ENCODE results near the gene OR51E2.

OR51E2 gene

GRCh38 chr11:4684631-4685285 lies 12.9 kb downstream of the OR51E2 start:
- no peak for DNase-seq (ENCODE audit: insufficient read length)
- TF ChIP-seq TAF1 (IDR thresholded peaks at IDR 0.05; ENCODE audit: borderline replicate concordance, low read depth, low read length) (no peak), POLR2A (IDR thresholded peaks at IDR 0.05; ENCODE audit: low read depth, low read length) (no peak), POLR2AphosphoS5 (IDR thresholded peaks at IDR 0.05; ENCODE audit: low read depth, low read length) (no peak)
- FAIRE-seq, result no peak

- no peak for DNase-seq (ENCODE audit: insufficient read length)
- no peak for FAIRE-seq
Observed at GRCh38 chr11:4682623-4683419, 14.8 kb downstream of the OR51E2 start.

GRCh38 chr11:4680341-4680740 lies 17.3 kb downstream of the OR51E2 start:
- DNase-seq (ENCODE audit: insufficient read length) (no peak), FAIRE-seq (no peak)
- TF ChIP-seq TAF1 (IDR thresholded peaks at IDR 0.05; ENCODE audit: borderline replicate concordance, low read depth, low read length), result no peak
- no peak for TF ChIP-seq POLR2AphosphoS5 (IDR thresholded peaks at IDR 0.05; ENCODE audit: low read depth, low read length)

More at GRCh38 chr11:4682623-4683419, 14.8 kb downstream of the OR51E2 start:
- TF ChIP-seq POLR2AphosphoS5 (IDR thresholded peaks at IDR 0.05; ENCODE audit: low read depth, low read length) (no peak), POLR2A (IDR thresholded peaks at IDR 0.05; ENCODE audit: low read depth, low read length) (no peak), TAF1 (IDR thresholded peaks at IDR 0.05; ENCODE audit: borderline replicate concordance, low read depth, low read length) (no peak)

- FAIRE-seq (no peak), DNase-seq (ENCODE audit: insufficient read length) (no peak)
Observed at GRCh38 chr11:4677948-4678347, 19.7 kb downstream of the OR51E2 start.

GRCh38 chr11:4673781-4674180 lies 23.9 kb downstream of the OR51E2 start:
- no peak for FAIRE-seq
- no peak for TF ChIP-seq POLR2AphosphoS5 (IDR thresholded peaks at IDR 0.05; ENCODE audit: low read depth, low read length)
- no peak for TF ChIP-seq TAF1 (IDR thresholded peaks at IDR 0.05; ENCODE audit: borderline replicate concordance, low read depth, low read length)
- TF ChIP-seq POLR2A (IDR thresholded peaks at IDR 0.05; ENCODE audit: low read depth, low read length), result no peak
- DNase-seq (ENCODE audit: insufficient read length), result no peak

More at GRCh38 chr11:4677948-4678347, 19.7 kb downstream of the OR51E2 start:
- no peak for TF ChIP-seq TAF1 (IDR thresholded peaks at IDR 0.05; ENCODE audit: borderline replicate concordance, low read depth, low read length)
- TF ChIP-seq POLR2A (IDR thresholded peaks at IDR 0.05; ENCODE audit: low read depth, low read length), result no peak
- TF ChIP-seq POLR2AphosphoS5 (IDR thresholded peaks at IDR 0.05; ENCODE audit: low read depth, low read length), result no peak

GRCh38 chr11:4672470-4672869 lies 25.2 kb downstream of the OR51E2 start:
- FAIRE-seq (no peak), DNase-seq (ENCODE audit: insufficient read length) (no peak)
- no peak for TF ChIP-seq POLR2A (IDR thresholded peaks at IDR 0.05; ENCODE audit: low read depth, low read length)
- no peak for TF ChIP-seq TAF1 (IDR thresholded peaks at IDR 0.05; ENCODE audit: borderline replicate concordance, low read depth, low read length)
- TF ChIP-seq POLR2AphosphoS5 (IDR thresholded peaks at IDR 0.05; ENCODE audit: low read depth, low read length), result no peak

- TF ChIP-seq POLR2A (IDR thresholded peaks at IDR 0.05; ENCODE audit: low read depth, low read length) (no peak), TAF1 (IDR thresholded peaks at IDR 0.05; ENCODE audit: borderline replicate concordance, low read depth, low read length) (no peak), POLR2AphosphoS5 (IDR thresholded peaks at IDR 0.05; ENCODE audit: low read depth, low read length) (no peak)
- FAIRE-seq, result no peak
Observed at GRCh38 chr11:4671741-4672140, 25.9 kb downstream of the OR51E2 start.

GRCh38 chr11:4665424-4665823 lies 32.2 kb downstream of the OR51E2 start:
- FAIRE-seq, result no peak

More at GRCh38 chr11:4671741-4672140, 25.9 kb downstream of the OR51E2 start:
- DNase-seq (ENCODE audit: insufficient read length), result no peak

GRCh38 chr11:4664786-4665185 lies 32.9 kb downstream of the OR51E2 start:
- TF ChIP-seq POLR2AphosphoS5 (IDR thresholded peaks at IDR 0.05; ENCODE audit: low read depth, low read length) (no peak), TAF1 (IDR thresholded peaks at IDR 0.05; ENCODE audit: borderline replicate concordance, low read depth, low read length) (no peak), POLR2A (IDR thresholded peaks at IDR 0.05; ENCODE audit: low read depth, low read length) (no peak)
- FAIRE-seq, result no peak

More at GRCh38 chr11:4665424-4665823, 32.2 kb downstream of the OR51E2 start:
- TF ChIP-seq TAF1 (IDR thresholded peaks at IDR 0.05; ENCODE audit: borderline replicate concordance, low read depth, low read length) (no peak), POLR2A (IDR thresholded peaks at IDR 0.05; ENCODE audit: low read depth, low read length) (no peak), POLR2AphosphoS5 (IDR thresholded peaks at IDR 0.05; ENCODE audit: low read depth, low read length) (no peak)
- no peak for DNase-seq (ENCODE audit: insufficient read length)

GRCh38 chr11:4664183-4664582 lies 33.5 kb downstream of the OR51E2 start:
- TF ChIP-seq POLR2AphosphoS5 (IDR thresholded peaks at IDR 0.05; ENCODE audit: low read depth, low read length), result no peak
- TF ChIP-seq POLR2A (IDR thresholded peaks at IDR 0.05; ENCODE audit: low read depth, low read length), result no peak
- TF ChIP-seq TAF1 (IDR thresholded peaks at IDR 0.05; ENCODE audit: borderline replicate concordance, low read depth, low read length), result no peak
- DNase-seq (ENCODE audit: insufficient read length) (no peak), FAIRE-seq (no peak)

More at GRCh38 chr11:4664786-4665185, 32.9 kb downstream of the OR51E2 start:
- no peak for DNase-seq (ENCODE audit: insufficient read length)

GRCh38 chr11:4662876-4663275 lies 34.8 kb downstream of the OR51E2 start:
- TF ChIP-seq POLR2A (IDR thresholded peaks at IDR 0.05; ENCODE audit: low read depth, low read length) (no peak), POLR2AphosphoS5 (IDR thresholded peaks at IDR 0.05; ENCODE audit: low read depth, low read length) (no peak), TAF1 (IDR thresholded peaks at IDR 0.05; ENCODE audit: borderline replicate concordance, low read depth, low read length) (no peak)
- no peak for DNase-seq (ENCODE audit: insufficient read length)
- FAIRE-seq, result no peak
